ENCODE data around the gene TMEM82.

DNA sequence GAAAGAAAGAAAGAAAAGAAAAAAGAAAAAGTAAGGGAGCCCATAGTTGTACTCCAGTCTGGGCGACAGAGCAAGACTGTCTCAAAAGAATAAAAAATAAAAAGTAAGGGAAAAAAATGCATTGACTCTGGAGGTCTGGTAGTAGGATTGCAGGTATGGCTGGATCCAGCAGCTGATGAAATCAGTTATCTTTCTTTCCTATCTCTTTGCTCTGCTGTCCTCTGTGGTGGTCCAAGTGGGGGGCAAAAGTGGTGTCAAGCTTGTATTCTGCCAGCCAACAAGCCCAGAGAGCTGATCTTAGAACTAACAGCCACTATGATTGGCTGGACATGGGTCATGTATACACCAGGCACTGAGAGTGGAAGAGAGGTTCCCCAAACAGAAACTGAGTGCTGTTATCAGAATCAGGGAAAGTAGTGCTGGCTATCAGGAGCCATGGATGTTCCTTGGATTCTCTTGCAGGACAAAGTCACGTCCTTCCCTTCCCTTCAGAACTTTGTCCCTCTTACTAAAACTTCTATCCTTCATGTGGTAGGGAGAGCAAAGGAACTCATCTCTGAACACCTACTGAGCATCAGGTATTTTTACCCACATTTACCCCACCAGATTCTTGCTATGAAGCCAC, 12.8 kb downstream of the TMEM82 start:
- no peak for TF ChIP-seq POLR2A (IDR thresholded peaks at IDR 0.05)
- TF ChIP-seq, protein P1, sequence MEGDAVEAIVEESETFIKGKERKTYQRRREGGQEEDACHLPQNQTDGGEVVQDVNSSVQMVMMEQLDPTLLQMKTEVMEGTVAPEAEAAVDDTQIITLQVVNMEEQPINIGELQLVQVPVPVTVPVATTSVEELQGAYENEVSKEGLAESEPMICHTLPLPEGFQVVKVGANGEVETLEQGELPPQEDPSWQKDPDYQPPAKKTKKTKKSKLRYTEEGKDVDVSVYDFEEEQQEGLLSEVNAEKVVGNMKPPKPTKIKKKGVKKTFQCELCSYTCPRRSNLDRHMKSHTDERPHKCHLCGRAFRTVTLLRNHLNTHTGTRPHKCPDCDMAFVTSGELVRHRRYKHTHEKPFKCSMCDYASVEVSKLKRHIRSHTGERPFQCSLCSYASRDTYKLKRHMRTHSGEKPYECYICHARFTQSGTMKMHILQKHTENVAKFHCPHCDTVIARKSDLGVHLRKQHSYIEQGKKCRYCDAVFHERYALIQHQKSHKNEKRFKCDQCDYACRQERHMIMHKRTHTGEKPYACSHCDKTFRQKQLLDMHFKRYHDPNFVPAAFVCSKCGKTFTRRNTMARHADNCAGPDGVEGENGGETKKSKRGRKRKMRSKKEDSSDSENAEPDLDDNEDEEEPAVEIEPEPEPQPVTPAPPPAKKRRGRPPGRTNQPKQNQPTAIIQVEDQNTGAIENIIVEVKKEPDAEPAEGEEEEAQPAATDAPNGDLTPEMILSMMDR (IDR thresholded peaks at IDR 0.05) = no peak

All from Peyer's patch (tissue), 4 donors.